ENCODE measurements around the gene PSMD5. TPM values are rescaled to one million over a fixed set of nuclear protein-coding genes. Genes with fewer than 3 reads are reported as not detected.

PSMD5 gene
- total and polyA plus RNA-seq, 9 of the 15 experiments (the other 6 are each of a cell fraction or from before 2014, with no cell fraction given): 46.4 to 148 (median 76.3) TPM

- TF ChIP-seq ZNF398 (CRISPR knock-in tag; IDR thresholded peaks at IDR 0.05) (no peak), TEAD4 (IDR thresholded peaks at IDR 0.05; ENCODE audit: low read length) (peak; percentile 42; the same call in 1 of the 2 replicates), TEAD4 (CRISPR knock-in tag; IDR thresholded peaks at IDR 0.05; ENCODE audit: borderline replicate concordance) (no peak), TBL1XR1 (IDR thresholded peaks at IDR 0.05; ENCODE audit: low read length in 2 of 2) (no peak), RHOXF2B (CRISPR knock-in tag; conservative IDR thresholded peaks at IDR 0.05) (no peak), ELF2 (CRISPR knock-in tag; IDR thresholded peaks at IDR 0.05) (no peak; the same call in 1 of the 2 replicates), PML (IDR thresholded peaks at IDR 0.05; ENCODE audit: low read length) (0 out of 2 replicates have a peak, but pooled peaks have one; percentile 27), MCM3 (IDR thresholded peaks at IDR 0.05) (no peak), KAT7 (CRISPR knock-in tag; IDR thresholded peaks at IDR 0.05; ENCODE audit: borderline replicate concordance) (0 out of 2 replicates have a peak, but pooled peaks have one; percentile 47), ZBTB9 (CRISPR knock-in tag; IDR thresholded peaks at IDR 0.05) (no peak), HNRNPLL (IDR thresholded peaks at IDR 0.05; ENCODE audit: low read depth, low read length, poor library complexity, severe bottlenecking) (no peak), CHAMP1 (IDR thresholded peaks at IDR 0.05) (peak; percentile 9; the same call in 1 of the 2 replicates), ZNF318 (IDR thresholded peaks at IDR 0.05; ENCODE audit: borderline replicate concordance in 1 of 2, low read depth in 1 of 2) (no peak)
Measured at GRCh38 chr9:120807607-120808379, 34.9 kb downstream of the PSMD5 start (continued).
